Activated B cell treated with CpG ODN at 0.5 μM for 24 hours (primary cell): ENCODE results near the gene CFAP298. TPM values are rescaled to one million over a fixed set of nuclear protein-coding genes. Genes with fewer than 3 reads are reported as not detected.

Source experiments
- ATAC-seq: fragments of 200-7000 bp; cut with Tn5 transposase; one replicate; pipeline ENCODE4 v1.10.0; 2021; ENCODE audit warnings: low read depth, mild to moderate bottlenecking, moderate library complexity
- CTCF ChIA-PET: fragments of 350-600 bp; sonication (Branson Sonifier 250); formaldehyde crosslinking; loops from one replicate; lab custom pipeline; 2021; ENCODE audit warnings: antibody characterized with exemption; lab: Charles Lee
- POLR2A ChIA-PET: fragments of 350-600 bp; sonication (Branson Sonifier 250); formaldehyde crosslinking; loops from one replicate; lab custom pipeline; 2021; ENCODE audit warnings: antibody characterized with exemption; lab: Charles Lee
- DNase-seq: peaks from one replicate; pipeline ENCODE4 v3.0.0; 2022
- H3K27ac Mint-ChIP-seq: one replicate; pipeline ENCODE4 v1.8.0; 2020; ENCODE audit warnings: mixed read lengths
- H3K27me3 Mint-ChIP-seq: one replicate; pipeline ENCODE4 v1.8.0; 2021; ENCODE audit warnings: mixed read lengths
- H3K36me3 Mint-ChIP-seq: one replicate; pipeline ENCODE4 v1.8.0; 2021; ENCODE audit warnings: low read depth, mixed read lengths
- H3K4me1 Mint-ChIP-seq: one replicate; pipeline ENCODE4 v1.8.0; 2021; ENCODE audit warnings: mixed read lengths
- H3K4me3 Mint-ChIP-seq: one replicate; pipeline ENCODE4 v1.8.0; 2020; ENCODE audit warnings: mild to moderate bottlenecking, mixed read lengths
- H3K9me3 Mint-ChIP-seq: one replicate; pipeline ENCODE4 v1.8.0; 2020; ENCODE audit warnings: mixed read lengths
- CTCF ChIP-seq: fragments of 200-600 bp; IDR thresholded peaks from one replicate; pipeline ENCODE4 v1.8.0; 2022; ENCODE audit warnings: antibody characterized with exemption, mild to moderate bottlenecking
- intact Hi-C: fragments of 100-400 bp; cut with micrococcal nuclease; formaldehyde crosslinking; loops from one replicate; pipeline ENCODE4 v1.15.1; 2024
- total RNA-seq: library from RNA; stranded (reverse); gene quantifications from 2 replicates; pipeline ENCODE4 v1.2.3, GENCODE V29; 2022

The CFAP298 gene
- total RNA-seq, 1 donor from 2014 or later, result 37.3 TPM

DNA sequence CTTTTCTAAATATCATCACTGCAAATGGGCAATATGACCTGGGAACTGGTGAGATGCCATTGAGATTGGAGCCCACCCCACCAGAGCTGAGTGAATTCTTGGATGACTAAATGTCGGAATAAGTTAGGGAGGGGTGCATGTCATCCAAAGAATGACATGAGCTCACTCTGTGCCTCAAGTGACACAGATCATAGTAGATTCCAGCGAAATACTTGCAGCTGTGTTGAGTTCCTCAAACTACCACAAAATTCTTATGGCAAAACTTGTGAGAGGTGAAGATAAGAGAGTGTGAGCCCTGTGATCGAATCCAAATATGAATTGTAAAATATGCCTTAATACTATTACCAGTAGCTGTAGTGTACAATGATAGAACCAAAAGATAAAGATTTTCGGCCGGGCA lies 24.5 kb downstream of the CFAP298 start:
- H3K27ac Mint-ChIP-seq, result no peak overlapping the region
- H3K9me3 Mint-ChIP-seq, result no peaks in the 10 kb centered on the region
- H3K4me1 Mint-ChIP-seq, result no peaks in the 10 kb centered on the region
- ChIA-PET CTCF (no interaction called here), POLR2A (no interaction called here)
- intact Hi-C loops, result no loop called here
- TF ChIP-seq CTCF, result no peak
- no peak overlapping the region for H3K4me3 Mint-ChIP-seq
- ATAC-seq (no peak), DNase-seq (no peak)
- no peaks in the 10 kb centered on the region for H3K36me3 Mint-ChIP-seq
- no peaks in the 10 kb centered on the region for H3K27me3 Mint-ChIP-seq

GRCh38 chr21:32587120-32587519 lies 25.1 kb downstream of the CFAP298 start:
- no peak for TF ChIP-seq CTCF
- Mint-ChIP-seq H3K27me3 (no peaks in the 10 kb centered on the region), H3K36me3 (no peaks in the 10 kb centered on the region), H3K4me1 (no peaks in the 10 kb centered on the region), H3K9me3 (no peaks in the 10 kb centered on the region), H3K27ac (no peak overlapping the region), H3K4me3 (no peak overlapping the region)
- intact Hi-C loops, result no loop called here
- ATAC-seq, result no peak
- POLR2A ChIA-PET, result no interaction called here
- CTCF ChIA-PET, result no interaction called here
- no peak for DNase-seq

DNA sequence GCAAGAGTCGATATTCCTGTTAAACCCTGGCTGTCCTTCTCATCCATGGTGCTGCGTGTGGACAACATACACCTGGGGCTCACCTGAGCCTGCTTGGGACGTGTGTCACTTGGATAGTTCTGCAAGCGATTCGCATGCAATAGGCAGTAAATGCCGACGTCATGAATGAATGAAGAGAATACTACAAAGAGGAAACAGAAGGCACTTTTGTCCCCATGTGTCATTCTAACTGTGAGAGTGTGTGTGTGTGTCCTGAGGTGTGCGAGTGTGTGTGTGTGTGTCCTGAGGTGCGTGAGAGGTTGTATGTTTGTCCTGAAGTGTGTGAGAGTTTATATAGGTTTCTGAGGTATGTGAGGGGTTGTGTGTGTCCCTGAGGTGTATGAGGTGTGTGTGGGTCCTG lies 26.2 kb downstream of the CFAP298 start:
- CTCF ChIA-PET, result no interaction called here
- no peaks in the 10 kb centered on the region for H3K9me3 Mint-ChIP-seq
- ATAC-seq (no peak), DNase-seq (no peak)
- no peak overlapping the region for H3K4me3 Mint-ChIP-seq
- no peaks in the 10 kb centered on the region for H3K27me3 Mint-ChIP-seq
- no peaks in the 10 kb centered on the region for H3K4me1 Mint-ChIP-seq
- intact Hi-C loops, result no loop called here
- no peaks in the 10 kb centered on the region for H3K36me3 Mint-ChIP-seq
- H3K27ac Mint-ChIP-seq, result no peak overlapping the region
- TF ChIP-seq CTCF, result no peak
- POLR2A ChIA-PET, result no interaction called here

- DNase-seq, result no peak
- Mint-ChIP-seq H3K4me1 (no peaks in the 10 kb centered on the region), H3K9me3 (no peaks in the 10 kb centered on the region), H3K27ac (no peak within 1 kb of the TSS), H3K36me3 (no peaks in the 10 kb centered on the region), H3K27me3 (no peaks in the 10 kb centered on the region), H3K4me3 (no peak within 1 kb of the TSS)
- ChIA-PET CTCF (no interaction called here), POLR2A (no interaction called here)
- intact Hi-C loops, result no loop called here
- TF ChIP-seq CTCF, result no peak
- ATAC-seq, result no peak
Measured at GRCh38 chr21:32585042-32585710, 27.0 kb downstream of the CFAP298 start, which contains the start of gene TCP10L. TCP10L (minus strand) TSS chr21:32585523; CDS start chr21:32584304, 1,219 bp downstream.

GRCh38 chr21:32584472-32584871 lies 27.7 kb downstream of the CFAP298 start:
- ATAC-seq, result no peak
- no peak for DNase-seq
- no peaks in the 10 kb centered on the region for H3K27me3 Mint-ChIP-seq
- CTCF ChIA-PET, result no interaction called here
- no peaks in the 10 kb centered on the region for H3K4me1 Mint-ChIP-seq
- no peak for TF ChIP-seq CTCF
- intact Hi-C loops, result no loop called here
- no peak overlapping the region for H3K4me3 Mint-ChIP-seq
- no peak overlapping the region for H3K27ac Mint-ChIP-seq
- no peaks in the 10 kb centered on the region for H3K36me3 Mint-ChIP-seq
- POLR2A ChIA-PET, result no interaction called here
- no peaks in the 10 kb centered on the region for H3K9me3 Mint-ChIP-seq
